ENCODE measurements around the gene NELFE.

The NELFE gene

DNA sequence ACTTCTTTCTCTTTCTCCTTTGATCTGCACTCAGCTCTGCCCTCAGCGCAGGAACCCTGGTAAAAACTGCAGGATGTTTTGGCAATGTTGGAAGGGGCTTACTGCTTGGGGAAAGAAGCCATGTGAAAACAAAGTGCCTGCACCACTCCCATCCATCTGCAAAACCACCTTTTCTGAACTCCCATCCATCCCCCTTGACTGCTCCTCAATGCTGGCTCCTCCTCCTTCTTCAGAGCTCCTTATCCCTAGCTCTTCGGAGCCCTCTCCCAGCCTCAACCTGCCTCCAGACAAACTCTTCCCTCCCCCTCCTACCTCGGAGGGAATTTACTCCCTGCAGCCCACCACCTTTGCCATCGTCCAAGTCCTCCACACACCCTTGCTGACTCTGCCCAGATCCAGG is 52.6 kb downstream of the NELFE start:
- Histone ChIP-seq H3K27me3 (ENCODE audit: low read depth, low read length) (peaks cover 9% of the 10 kb centered on the region; the same call in 1 of the 2 replicates), H2AFZ (ENCODE audit: low read depth, low read length) (no peak overlapping the region), H3K4me3 (ENCODE audit: low read length) (no peak overlapping the region), H3K9ac (ENCODE audit: low read length) (no peak overlapping the region), H3K4me2 (ENCODE audit: low read length) (no peak overlapping the region), H3K36me3 (replicated peaks; ENCODE audit: low read depth, low read length) (no peaks in the 10 kb centered on the region), H3K9me3 (ENCODE audit: insufficient read depth, low read length) (no peaks in the 10 kb centered on the region), H4K20me1 (ENCODE audit: insufficient read depth, low read length) (no peaks in the 10 kb centered on the region), H3K27ac (ENCODE audit: low read length) (no peak overlapping the region), H3K79me2 (ENCODE audit: low read length) (no peaks in the 10 kb centered on the region), H3K4me1 (ENCODE audit: low read length) (peaks cover 25% of the 10 kb centered on the region)
- TF ChIP-seq, protein P1, sequence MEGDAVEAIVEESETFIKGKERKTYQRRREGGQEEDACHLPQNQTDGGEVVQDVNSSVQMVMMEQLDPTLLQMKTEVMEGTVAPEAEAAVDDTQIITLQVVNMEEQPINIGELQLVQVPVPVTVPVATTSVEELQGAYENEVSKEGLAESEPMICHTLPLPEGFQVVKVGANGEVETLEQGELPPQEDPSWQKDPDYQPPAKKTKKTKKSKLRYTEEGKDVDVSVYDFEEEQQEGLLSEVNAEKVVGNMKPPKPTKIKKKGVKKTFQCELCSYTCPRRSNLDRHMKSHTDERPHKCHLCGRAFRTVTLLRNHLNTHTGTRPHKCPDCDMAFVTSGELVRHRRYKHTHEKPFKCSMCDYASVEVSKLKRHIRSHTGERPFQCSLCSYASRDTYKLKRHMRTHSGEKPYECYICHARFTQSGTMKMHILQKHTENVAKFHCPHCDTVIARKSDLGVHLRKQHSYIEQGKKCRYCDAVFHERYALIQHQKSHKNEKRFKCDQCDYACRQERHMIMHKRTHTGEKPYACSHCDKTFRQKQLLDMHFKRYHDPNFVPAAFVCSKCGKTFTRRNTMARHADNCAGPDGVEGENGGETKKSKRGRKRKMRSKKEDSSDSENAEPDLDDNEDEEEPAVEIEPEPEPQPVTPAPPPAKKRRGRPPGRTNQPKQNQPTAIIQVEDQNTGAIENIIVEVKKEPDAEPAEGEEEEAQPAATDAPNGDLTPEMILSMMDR (IDR thresholded peaks at IDR 0.05; ENCODE audit: low read depth, low read length): no peak
- TF ChIP-seq EZH2phosphoT487 (IDR thresholded peaks at IDR 0.05; ENCODE audit: low read depth): no peak

DNA sequence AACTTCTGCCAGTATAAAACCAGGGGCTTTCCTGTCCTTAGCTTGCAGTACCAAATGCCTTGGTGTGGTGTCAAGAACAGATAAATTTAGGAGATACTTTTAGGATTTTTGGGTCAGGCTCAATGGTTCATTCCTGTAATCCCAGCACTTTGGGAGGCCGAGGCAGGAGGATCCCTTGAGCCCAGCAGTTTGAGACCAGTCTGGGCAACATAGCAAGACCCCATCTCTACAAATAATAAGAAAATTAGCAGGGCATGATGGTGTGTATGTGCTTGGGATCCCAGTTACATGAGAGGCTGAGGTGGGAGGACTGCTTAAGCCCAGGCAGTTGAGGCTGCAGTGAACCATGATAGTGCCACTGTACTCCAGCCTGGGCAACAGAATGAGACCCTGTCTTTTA is 53.7 kb downstream of the NELFE start:
- Histone ChIP-seq H4K20me1 (ENCODE audit: insufficient read depth, low read length) (no peaks in the 10 kb centered on the region), H3K79me2 (ENCODE audit: low read length) (no peaks in the 10 kb centered on the region), H3K9ac (ENCODE audit: low read length) (no peak overlapping the region), H3K4me2 (ENCODE audit: low read length) (no peak overlapping the region), H3K4me1 (ENCODE audit: low read length) (peaks cover 24% of the 10 kb centered on the region), H3K36me3 (replicated peaks; ENCODE audit: low read depth, low read length) (no peaks in the 10 kb centered on the region), H3K27ac (ENCODE audit: low read length) (no peak overlapping the region), H3K4me3 (ENCODE audit: low read length) (no peak overlapping the region), H3K9me3 (ENCODE audit: insufficient read depth, low read length) (no peaks in the 10 kb centered on the region), H3K27me3 (ENCODE audit: low read depth, low read length) (peaks cover 9% of the 10 kb centered on the region; the same call in 1 of the 2 replicates), H2AFZ (ENCODE audit: low read depth, low read length) (no peak overlapping the region)
- TF ChIP-seq, protein P1 (IDR thresholded peaks at IDR 0.05; ENCODE audit: low read depth, low read length): no peak

DNA sequence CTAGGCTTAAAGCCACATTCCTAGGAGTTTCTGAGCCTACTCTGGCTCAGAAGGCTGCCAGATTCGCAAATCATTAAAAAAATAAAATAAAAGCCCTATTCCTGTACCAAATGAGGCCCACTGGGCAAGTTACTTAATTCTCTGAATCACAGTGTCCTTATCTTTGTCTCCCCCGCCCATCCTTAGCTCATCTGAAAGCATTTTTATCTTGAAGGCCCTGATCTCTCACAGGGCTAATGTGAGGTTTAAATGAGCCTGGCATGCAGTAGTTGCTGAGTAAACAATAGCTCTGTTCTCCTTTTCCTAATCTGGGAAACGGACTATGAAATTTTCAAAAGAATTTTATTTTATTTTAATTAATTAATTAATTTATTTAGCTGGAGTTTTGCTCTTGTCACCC is 54.8 kb downstream of the NELFE start:
- no peak for TF ChIP-seq EZH2phosphoT487 (IDR thresholded peaks at IDR 0.05; ENCODE audit: low read depth)
- TF ChIP-seq, protein P1 (IDR thresholded peaks at IDR 0.05; ENCODE audit: low read depth, low read length): no peak

More for the DNA sequence above, 54.8 kb downstream of the NELFE start:
- Histone ChIP-seq H4K20me1 (ENCODE audit: insufficient read depth, low read length) (no peaks in the 10 kb centered on the region), H3K36me3 (replicated peaks; ENCODE audit: low read depth, low read length) (no peaks in the 10 kb centered on the region), H3K79me2 (ENCODE audit: low read length) (no peaks in the 10 kb centered on the region), H2AFZ (ENCODE audit: low read depth, low read length) (no peak overlapping the region), H3K27ac (ENCODE audit: low read length) (no peak overlapping the region), H3K9ac (ENCODE audit: low read length) (no peak overlapping the region), H3K9me3 (ENCODE audit: insufficient read depth, low read length) (no peaks in the 10 kb centered on the region), H3K27me3 (ENCODE audit: low read depth, low read length) (peaks cover 9% of the 10 kb centered on the region; the same call in 1 of the 2 replicates), H3K4me1 (ENCODE audit: low read length) (peaks cover 26% of the 10 kb centered on the region), H3K4me2 (ENCODE audit: low read length) (no peak overlapping the region), H3K4me3 (ENCODE audit: low read length) (no peak overlapping the region)
